ENCODE data around the gene FGD6.

The FGD6 gene

GRCh38 chr12:95231190-95231589 is 13.9 kb upstream of the FGD6 start:
- no peak for DNase-seq

DNA sequence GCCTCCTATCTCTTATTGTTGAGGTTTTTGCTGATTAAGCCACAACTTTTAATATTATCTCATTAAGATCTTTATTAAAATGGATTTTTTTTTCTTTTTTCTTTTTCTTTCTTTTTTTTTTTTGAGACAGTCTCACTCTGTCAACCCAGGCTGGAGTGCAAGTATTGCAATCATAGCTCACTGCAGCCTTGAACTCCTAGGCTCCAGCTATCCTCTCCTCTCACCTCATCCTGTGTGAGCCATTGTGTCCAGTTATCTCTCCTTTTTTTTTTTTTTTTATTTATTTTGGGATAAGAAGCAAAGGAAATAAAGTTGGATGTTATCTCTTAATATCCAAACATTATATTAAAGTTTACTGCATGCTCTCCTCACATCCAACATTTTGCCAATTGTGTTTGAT is 13.0 kb upstream of the FGD6 start:
- no peak for DNase-seq

DNA sequence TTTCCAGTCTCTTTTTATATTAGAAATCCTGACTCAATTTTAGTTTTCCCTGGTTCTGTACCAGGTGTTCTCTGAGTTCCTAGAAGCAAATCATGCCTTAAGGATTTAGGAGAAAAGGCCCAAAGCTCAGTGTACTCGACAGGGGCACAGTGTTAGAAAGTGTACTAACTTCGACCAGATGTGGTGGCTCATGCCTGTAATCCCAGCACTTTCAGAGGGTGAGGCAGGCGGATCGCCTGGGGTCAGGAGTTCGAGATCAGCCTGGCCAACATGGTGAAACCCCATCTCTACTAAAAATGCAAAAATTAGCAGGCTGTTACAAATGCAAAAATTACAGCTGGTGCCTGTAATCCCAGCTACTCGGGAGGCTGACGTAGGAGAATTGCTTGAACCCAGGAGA is 12.4 kb upstream of the FGD6 start:
- no peak for DNase-seq

DNA sequence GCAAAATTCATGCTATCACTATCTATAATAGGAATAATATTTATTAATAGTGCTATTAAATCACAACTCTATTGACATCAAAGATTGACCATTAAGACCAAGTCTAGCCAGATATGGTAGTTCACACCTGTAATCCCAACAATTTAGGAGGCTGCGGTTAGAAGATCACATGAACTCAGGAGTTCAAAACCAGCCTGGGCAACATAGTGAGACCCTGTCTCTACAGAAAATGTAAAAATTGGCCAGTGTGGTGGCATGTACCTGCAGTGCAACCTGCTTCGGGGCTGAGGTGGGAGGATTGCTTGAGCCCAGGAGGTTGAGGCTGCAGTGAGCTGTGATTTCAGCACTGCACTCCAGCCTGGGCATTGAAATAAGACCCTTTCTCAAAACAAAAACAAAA is 11.3 kb upstream of the FGD6 start:
- no peak for DNase-seq

DNA sequence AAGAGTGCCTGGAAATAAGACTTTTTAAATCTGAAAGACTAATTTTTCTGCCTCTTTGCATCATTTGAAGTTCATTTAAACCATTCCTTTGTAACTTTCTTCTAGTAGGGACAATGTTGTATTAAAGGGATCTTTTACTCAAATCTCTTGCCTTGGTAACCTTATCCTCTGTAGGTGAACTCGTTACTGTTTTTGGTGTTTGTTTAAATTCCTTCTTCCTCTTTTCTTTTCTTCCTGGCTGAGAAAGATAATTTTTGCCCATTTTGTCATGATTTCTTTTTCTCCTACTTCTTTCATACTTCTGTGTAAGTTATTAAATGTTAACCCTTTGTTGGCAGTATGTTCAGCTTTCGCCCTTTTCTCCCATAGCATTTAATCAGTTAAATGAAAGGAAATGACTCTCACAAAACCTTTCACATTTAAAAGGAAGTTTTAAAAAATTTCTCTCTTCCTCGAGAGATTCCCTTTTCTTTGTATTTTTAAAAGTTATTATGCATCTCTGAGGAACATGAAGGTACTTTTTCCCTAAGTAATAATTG is 10.6 kb upstream of the FGD6 start:
- no peak for DNase-seq

GRCh38 chr12:95225645-95226212 is 8.5 kb upstream of the FGD6 start:
- DNase-seq: no peak

GRCh38 chr12:95224202-95225170 is 7.2 kb upstream of the FGD6 start:
- no peak for DNase-seq

DNA sequence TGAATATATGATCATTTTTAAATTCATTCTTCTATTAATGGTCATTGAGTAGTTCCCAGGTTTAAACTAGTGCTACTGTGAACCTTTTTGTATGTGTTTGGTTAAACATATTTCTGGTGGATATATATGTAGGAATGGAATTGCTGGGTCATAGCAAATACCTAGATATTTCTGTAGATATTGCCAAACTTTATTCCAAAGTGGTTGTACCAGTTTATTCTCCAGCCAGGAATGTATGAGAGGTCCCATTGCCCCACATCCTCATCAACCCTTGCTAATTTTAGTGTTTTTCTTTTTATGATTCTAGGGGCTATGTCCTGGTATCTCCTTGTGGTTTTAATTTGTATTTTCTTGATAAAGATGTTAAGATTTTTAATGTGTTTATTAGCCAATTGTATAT is 3.5 kb upstream of the FGD6 start:
- no peak for DNase-seq

DNA sequence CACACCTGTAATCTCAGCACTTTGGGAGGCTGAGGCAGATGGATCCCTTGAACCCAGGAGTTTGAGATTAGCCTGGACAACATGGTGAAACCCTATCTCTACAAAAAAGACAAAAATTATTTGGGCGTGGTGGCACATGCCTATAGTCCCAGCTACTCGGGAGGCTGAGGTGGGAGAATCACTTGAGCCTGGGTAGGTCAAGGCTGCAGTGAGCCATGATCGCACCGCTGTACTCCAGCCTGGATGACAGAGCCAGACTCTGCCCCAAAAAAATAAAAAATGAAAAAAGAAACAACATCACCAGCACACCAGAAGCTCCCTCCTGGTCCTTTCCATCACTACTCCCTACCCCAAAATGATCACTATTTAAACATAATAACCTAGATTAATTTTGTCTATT is 2.9 kb upstream of the FGD6 start:
- DNase-seq: no peak

GRCh38 chr12:95218150-95219133 is 1.2 kb upstream of the FGD6 start:
- DNase-seq: peak; percentile 14 to 47

DNA sequence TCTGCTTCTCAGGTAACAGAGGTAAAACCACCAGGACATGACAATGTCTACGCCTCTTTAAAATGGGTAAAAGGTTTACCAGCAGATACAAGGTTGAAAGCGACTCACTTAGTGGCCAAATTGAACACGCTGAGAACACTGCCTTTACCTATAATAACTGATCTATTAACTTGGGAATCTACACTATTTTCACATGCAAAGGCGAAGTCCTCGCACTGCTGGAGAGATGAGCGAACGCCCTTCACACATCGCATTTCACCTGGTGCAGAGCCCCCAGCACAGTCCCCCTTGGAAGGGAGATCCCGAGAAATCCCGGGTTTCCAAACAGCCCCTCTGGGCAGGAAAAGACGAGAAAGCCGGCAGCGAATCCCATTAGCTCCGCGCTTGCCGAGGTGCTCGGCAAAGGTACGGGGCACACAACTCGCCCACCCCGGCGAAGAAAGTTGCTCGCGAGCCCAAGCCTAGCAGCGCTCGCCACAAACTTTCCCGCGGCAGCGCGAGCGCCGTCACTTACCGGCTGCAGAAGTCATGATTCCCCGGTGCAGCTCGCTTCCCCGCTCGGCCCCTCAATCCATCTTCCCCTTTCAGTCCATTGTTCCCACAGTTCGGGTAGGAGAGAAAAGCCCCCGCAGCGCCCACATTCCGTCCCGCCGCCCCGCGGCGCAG is 423 bp downstream of the FGD6 start:
- DNase-seq: no peak

DNA sequence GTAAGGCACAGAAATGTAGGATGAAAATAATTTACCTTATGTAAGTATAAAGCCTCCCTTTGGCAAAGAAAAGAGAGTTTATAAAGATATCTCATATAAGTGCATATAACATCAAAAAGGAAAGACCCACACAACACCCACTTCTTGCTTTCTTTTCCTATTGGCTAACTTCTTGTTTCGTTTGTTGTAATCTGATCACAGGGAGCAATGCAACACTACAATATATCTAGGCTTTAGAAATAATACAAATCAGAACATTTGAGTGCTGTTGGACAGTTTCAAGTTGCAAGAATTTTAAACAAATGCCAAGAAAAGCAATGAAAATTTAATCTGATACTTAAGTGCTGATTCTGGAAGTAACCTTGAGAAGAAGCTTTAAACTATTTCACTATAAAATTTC is 1.3 kb downstream of the FGD6 start:
- no peak for DNase-seq

- DNase-seq: no peak
Observed at GRCh38 chr12:95214466-95214865, 2.8 kb downstream of the FGD6 start.

GRCh38 chr12:95213928-95214327 is 3.3 kb downstream of the FGD6 start:
- DNase-seq: no peak

DNA sequence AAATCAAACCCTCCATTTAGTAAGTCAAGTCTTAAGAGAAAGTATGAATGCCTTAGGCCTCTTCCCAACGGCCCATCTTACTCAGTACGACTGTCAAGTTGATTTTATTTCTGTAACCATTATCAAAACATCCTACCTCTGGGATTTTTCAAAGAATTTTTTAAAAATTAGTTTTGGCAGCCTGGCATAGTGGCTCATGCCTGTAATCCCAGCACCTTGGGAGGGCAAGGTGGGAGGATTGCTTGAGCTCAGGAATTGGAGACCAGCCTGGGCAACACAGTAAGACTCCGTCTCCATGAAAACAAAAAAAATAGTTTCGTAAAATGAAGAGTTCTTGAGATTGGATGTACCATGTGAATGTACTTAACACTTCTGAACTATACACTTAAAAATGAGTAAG is 4.1 kb downstream of the FGD6 start:
- no peak for DNase-seq

- DNase-seq: no peak
Observed at GRCh38 chr12:95212586-95212985, 4.7 kb downstream of the FGD6 start.

DNA sequence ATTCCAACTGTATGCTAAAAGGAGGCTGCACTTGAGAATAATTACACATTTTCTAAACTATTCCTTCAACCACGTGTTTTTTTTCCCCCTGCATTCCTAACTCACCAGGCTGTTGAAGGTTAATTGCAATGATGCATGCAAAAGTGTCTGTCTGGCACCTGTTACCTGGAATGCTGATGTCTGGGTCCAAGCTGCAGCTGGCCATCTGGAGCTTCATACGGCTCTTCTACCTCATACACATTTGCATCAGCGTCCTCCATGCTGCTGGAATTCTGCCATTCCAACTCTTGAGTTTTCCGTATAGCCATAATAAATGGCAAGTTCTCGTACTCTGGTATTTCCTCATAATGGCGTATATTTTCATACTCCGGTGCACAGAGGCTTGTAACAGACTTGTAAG is 8.6 kb downstream of the FGD6 start:
- DNase-seq: no peak

- DNase-seq: no peak
Observed at GRCh38 chr12:95207407-95207806, 9.9 kb downstream of the FGD6 start.

- DNase-seq: no peak
Observed at GRCh38 chr12:95206916-95207315, 10.4 kb downstream of the FGD6 start.

DNA sequence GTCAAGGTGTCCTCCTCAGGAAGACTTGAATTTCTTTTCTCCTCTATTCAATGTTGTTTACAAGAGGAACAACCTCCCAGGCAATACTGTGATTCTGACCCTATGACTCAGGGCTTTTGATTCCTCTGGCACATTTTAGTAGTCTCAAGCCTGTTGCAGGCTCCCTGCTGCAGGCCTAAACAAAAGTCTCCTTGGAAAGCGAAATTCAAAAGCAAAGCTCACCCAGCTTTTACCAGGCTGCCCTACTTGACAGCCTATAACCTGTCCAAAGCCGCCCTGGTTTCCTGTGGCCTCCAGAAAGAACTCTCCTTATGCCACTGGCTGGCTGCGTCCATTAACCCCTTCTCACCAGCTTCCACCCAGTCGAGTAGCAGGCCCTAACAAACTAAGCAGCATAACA is 11.6 kb downstream of the FGD6 start:
- DNase-seq: no peak

DNA sequence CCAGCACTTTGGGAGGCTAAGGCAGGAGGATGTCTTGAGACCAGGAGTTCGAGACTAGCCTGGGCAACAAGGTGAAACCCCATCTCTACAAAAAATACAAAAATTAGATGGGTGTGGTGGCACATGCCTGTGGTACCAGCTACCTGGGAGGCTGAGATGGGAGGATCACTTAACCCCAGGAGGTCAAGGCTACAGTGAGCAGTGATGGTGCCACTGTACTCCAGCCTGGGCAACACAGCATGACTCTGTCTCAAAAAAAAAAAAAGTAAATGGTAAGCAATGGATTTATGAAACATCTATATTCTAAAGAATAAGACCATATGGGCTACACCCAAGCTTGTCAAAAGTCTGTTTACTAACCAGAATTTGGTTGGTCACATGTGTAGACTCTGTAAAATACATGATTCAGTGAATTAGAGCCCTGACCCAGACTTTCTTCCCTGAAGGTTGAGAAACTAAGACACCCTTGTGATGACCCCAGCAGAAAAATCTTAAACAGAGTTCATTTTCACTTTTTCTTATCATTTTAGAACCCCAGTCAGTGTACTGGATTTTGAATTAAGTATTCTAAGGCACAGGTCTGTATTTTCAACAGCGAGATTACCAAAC is 12.1 kb downstream of the FGD6 start:
- no peak for DNase-seq
